Gastrocnemius medialis (tissue), 4 donors: ENCODE results near the gene SCARF1. TPM values are rescaled to one million over a fixed set of nuclear protein-coding genes. Genes with fewer than 3 reads are reported as not detected.

Experiments used
- ATAC-seq, 2 donors: fragments of 150-250 bp; one replicate each; pipeline ENCODE4 v1.9.1; 2016
- DNase-seq, 2 donors: peaks; one replicate each; pipeline ENCODE4 v3.0.0-alpha.2; 2019
- H3K27ac ChIP-seq, 4 donors: fragments of 200-600 bp; sonication (generic); 1 replicate in 1 of 4; 2 replicates in 3 of 4; pipeline ENCODE4 v1.5.1; 2016 to 2018; ENCODE audit warnings: mild to moderate bottlenecking in 2 of 4, moderate library complexity in 1 of 4
- H3K27me3 ChIP-seq, 3 donors: fragments of 200-600 bp; sonication (generic) in 2 of 3; 1 replicate in 1 of 3; 2 replicates in 2 of 3; pipeline versions ENCODE4 v1.5.1 to v1.6.0; 2016 to 2019; ENCODE audit warnings: mild to moderate bottlenecking in 1 of 3, moderate library complexity in 1 of 3
- H3K36me3 ChIP-seq, 2 donors: fragments of 200-600 bp; sonication (generic) in 1 of 2; one replicate each; pipeline ENCODE4 v1.5.1; 2017 to 2018
- H3K4me1 ChIP-seq, 2 donors: fragments of 200-600 bp; sonication (generic) in 1 of 2; one replicate each; pipeline ENCODE4 v1.5.1; 2016 to 2017; ENCODE audit warnings: mild to moderate bottlenecking in 2 of 2
- H3K4me3 ChIP-seq, 4 donors: fragments of 200-600 bp; sonication (generic) in 3 of 4; 1 replicate in 1 of 4; 2 replicates in 3 of 4; pipeline ENCODE4 v1.5.1; 2016 to 2019; ENCODE audit warnings: mild to moderate bottlenecking in 2 of 4
- H3K9me3 ChIP-seq, 3 donors: fragments of 200-600 bp; sonication (generic) in 2 of 3; 1 replicate in 1 of 3; 2 replicates in 2 of 3; pipeline ENCODE4 v1.5.1; 2016 to 2019
- POLR2A ChIP-seq, 2 donors: fragments of 450-650 bp; IDR thresholded peaks; one replicate each; pipeline ENCODE4 v1.6.1; 2017; ENCODE audit warnings: antibody characterized with exemption in 2 of 2, mild to moderate bottlenecking in 2 of 2, moderate library complexity in 2 of 2
- in situ Hi-C, 4 donors: fragments of 200-750 bp; cut with MboI; loops; one replicate each; pipeline versions ENCODE4 v1.15.0 to v1.8.0; 2017; ENCODE audit warnings: low sequenced_read_pairs in 4 of 4
- intact Hi-C: fragments of 100-400 bp; cut with DNase I; formaldehyde crosslinking; loops from one replicate; pipeline ENCODE4 v1.15.1; 2023; ENCODE audit warnings: low total_unique reads
- total RNA-seq, 4 donors: library from RNA; depleted of rRNA; stranded (reverse); fragments of >200 nt; gene quantifications; one replicate each; pipeline versions ENCODE4 v1.1.0 to v1.2.3, GENCODE V29; 2016
- TF ChIP-seq, protein P1 (sequence below), 5 experiments: fragments of 450-650 bp in 3 of 5; fragments of 200-600 bp in 2 of 5; sonication (generic) in 2 of 5; IDR thresholded peaks in 4 of 5; conservative IDR thresholded peaks in 1 of 5; 1 replicate in 4 of 5; 2 replicates in 1 of 5; pipeline ENCODE4 v1.5.1; 2016 to 2019; ENCODE audit warnings: antibody characterized with exemption in 5 of 5, mild to moderate bottlenecking in 3 of 5, moderate library complexity in 3 of 5

The SCARF1 gene
- total RNA-seq, 4 donors from 2014 or later, result 4.1 to 15.1 (median 5.7) TPM

DNA sequence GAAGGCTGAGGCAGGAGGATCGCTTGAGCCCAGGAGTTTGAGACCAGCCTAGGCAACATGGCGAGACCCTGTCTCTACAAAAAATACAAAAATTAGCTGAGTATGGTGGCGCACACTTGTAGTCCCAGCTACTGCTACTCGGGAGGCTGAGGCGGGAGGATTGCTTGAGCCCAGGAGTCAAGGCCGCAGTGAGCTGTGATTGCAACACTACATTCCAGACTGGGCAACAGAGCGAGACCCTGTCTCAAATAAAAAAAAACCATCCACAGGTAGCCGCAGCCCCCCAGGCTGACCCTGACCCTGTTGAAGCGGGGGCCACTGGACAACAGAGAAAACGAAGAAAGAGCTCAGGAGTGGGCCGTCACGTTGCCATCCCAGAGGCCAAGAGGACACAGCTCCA, 20.9 kb downstream of the SCARF1 start:
- H3K4me1 ChIP-seq, result peaks cover 21 to 30% of the 10 kb centered on the region in 2 donors
- in situ Hi-C loops (loop anchor here in 2 of 4 donors (25.0 kb wide), 1 partner anchor 362 kb away; the partner anchor contains the start of gene BHLHA9 (in 2 of the 2)), intact Hi-C loops (loop anchor here (5.0 kb wide), 2 partner anchors 257 to 357 kb away; no protein-coding TSS in a partner anchor)
- ATAC-seq (no peak), DNase-seq (no peak)
- no peaks in the 10 kb centered on the region for H3K9me3 ChIP-seq
- TF ChIP-seq, protein P1, sequence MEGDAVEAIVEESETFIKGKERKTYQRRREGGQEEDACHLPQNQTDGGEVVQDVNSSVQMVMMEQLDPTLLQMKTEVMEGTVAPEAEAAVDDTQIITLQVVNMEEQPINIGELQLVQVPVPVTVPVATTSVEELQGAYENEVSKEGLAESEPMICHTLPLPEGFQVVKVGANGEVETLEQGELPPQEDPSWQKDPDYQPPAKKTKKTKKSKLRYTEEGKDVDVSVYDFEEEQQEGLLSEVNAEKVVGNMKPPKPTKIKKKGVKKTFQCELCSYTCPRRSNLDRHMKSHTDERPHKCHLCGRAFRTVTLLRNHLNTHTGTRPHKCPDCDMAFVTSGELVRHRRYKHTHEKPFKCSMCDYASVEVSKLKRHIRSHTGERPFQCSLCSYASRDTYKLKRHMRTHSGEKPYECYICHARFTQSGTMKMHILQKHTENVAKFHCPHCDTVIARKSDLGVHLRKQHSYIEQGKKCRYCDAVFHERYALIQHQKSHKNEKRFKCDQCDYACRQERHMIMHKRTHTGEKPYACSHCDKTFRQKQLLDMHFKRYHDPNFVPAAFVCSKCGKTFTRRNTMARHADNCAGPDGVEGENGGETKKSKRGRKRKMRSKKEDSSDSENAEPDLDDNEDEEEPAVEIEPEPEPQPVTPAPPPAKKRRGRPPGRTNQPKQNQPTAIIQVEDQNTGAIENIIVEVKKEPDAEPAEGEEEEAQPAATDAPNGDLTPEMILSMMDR (IDR thresholded peaks at IDR 0.05 in 4 of 5, conservative IDR thresholded peaks at IDR 0.05 in 1 of 5), result no peak
- TF ChIP-seq POLR2A (IDR thresholded peaks at IDR 0.05), result no peak
- H3K4me3 ChIP-seq, result no peak overlapping the region
- no peak overlapping the region for H3K27ac ChIP-seq
- no peaks in the 10 kb centered on the region for H3K27me3 ChIP-seq
- peaks cover 0 to 7% of the 10 kb centered on the region in 2 donors for H3K36me3 ChIP-seq

DNA sequence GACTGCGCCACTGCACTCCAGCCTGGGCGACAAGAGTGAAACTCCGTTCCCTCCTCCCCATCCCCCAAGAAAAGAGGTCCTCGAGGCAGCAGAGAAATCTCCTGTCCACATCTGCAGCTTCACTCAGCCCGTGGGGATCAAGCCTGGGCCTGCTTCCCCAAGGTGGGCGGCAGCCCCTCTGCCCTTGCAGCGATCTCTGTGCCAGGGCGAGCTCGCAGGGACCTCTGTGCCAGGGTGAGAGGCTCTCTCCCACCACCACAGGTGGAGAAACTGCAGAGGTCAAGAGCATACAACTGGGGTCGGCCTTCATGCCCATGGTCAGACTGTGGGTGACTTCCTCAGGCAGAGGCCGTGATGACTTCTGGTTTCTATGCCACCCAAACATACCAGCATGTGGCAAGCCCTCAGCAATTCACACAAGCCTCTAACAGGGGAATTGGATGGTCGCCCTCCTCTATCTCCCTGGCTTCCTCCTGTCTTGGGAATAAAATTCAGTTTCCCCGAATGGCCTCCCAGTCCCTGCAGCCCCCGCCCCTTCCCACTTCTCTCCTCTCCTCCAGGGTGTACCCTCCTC, 22.4 kb downstream of the SCARF1 start:
- in situ Hi-C loops, result no loop called here
- TF ChIP-seq POLR2A (IDR thresholded peaks at IDR 0.05), result no peak
- TF ChIP-seq, protein P1 (IDR thresholded peaks at IDR 0.05 in 4 of 5, conservative IDR thresholded peaks at IDR 0.05 in 1 of 5), result no peak

DNA sequence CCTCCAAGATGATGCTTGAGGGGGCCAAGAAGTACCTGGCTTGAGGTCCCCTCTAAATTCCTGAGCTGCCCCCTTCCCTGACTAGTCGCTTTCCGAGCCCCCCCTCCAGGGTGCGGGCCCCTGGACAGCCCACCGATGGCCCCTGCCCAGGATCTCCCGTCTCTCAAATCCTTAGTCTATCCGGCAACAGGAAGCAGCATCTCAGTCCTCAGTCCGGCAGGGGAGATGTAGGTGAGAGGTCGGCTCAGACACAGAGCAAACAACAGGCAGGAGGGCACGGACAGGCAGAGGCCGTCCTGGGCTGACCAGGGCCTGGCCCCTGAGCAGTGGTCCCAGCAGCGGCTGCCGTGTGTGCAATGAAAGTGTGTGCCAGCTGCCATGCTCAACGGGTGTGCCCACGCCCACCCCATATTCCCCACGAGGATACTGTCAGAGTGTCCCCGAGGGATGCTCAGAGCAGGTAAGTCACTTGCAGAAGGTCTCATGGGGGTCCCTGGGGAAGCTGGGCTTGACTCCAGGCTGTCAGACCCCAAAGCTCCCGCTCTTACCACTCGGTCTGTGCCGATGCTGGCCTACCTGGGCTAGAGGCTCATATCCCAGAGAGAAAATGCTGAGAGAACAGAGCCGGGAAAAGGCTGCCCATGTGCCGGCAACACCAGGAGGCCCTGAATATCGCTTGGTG, 24.1 kb downstream of the SCARF1 start:
- in situ Hi-C loops (no loop called here), intact Hi-C loops (no loop called here)
- TF ChIP-seq, protein P1 (IDR thresholded peaks at IDR 0.05 in 4 of 5, conservative IDR thresholded peaks at IDR 0.05 in 1 of 5), result no peak
- no peak for TF ChIP-seq POLR2A (IDR thresholded peaks at IDR 0.05)
- Histone ChIP-seq H3K4me1 (peaks cover 12 to 27% of the 10 kb centered on the region in 2 donors), H3K27me3 (no peaks in the 10 kb centered on the region), H3K9me3 (no peaks in the 10 kb centered on the region), H3K36me3 (peaks cover 0 to 7% of the 10 kb centered on the region in 2 donors), H3K27ac (peak overlapping the region in 3 of 4 donors; percentile 25 to 34 (median 28)), H3K4me3 (no peak overlapping the region)
- ATAC-seq (no peak), DNase-seq (no peak)

More for the DNA sequence above, 22.4 kb downstream of the SCARF1 start:
- intact Hi-C loops, result no loop called here
- no peak for ATAC-seq
- Histone ChIP-seq H3K9me3 (no peaks in the 10 kb centered on the region), H3K27ac (no peak overlapping the region), H3K36me3 (peaks cover 0 to 7% of the 10 kb centered on the region in 2 donors), H3K27me3 (no peaks in the 10 kb centered on the region), H3K4me3 (no peak overlapping the region), H3K4me1 (peaks cover 19 to 28% of the 10 kb centered on the region in 2 donors)
- DNase-seq, result no peak

DNA sequence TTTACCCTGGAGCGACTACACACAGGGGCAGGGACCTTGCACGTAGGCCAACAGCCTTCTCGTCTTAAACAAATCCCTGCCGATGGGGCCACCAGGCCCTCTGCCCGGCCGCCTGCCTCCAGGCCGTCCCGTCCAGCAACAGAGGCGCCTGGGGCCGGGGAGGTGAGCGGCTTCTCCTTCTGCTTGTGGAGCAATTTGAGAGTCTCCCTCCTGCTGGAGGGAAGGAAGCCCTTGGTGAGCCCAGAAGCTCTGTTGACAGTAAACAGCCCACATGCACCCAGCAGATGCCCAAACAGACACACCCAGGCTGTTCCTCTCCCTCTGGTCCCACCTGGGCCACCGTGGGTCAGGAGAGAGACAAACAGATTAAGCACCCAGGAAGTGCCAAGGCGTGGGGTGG, 25.0 kb downstream of the SCARF1 start:
- peak in 1 of 2 donors; percentile 17 for ATAC-seq
- in situ Hi-C loops (no loop called here), intact Hi-C loops (no loop called here)
- TF ChIP-seq POLR2A (IDR thresholded peaks at IDR 0.05), result no peak
- TF ChIP-seq, protein P1 (IDR thresholded peaks at IDR 0.05 in 4 of 5, conservative IDR thresholded peaks at IDR 0.05 in 1 of 5), result no peak
- Histone ChIP-seq H3K27me3 (no peaks in the 10 kb centered on the region), H3K4me3 (no peak overlapping the region), H3K4me1 (peaks cover 4 to 18% of the 10 kb centered on the region in 2 donors), H3K27ac (peak overlapping the region in 2 of 4 donors; percentile 28 to 34), H3K36me3 (peaks cover 0 to 4% of the 10 kb centered on the region in 2 donors), H3K9me3 (no peaks in the 10 kb centered on the region)
- DNase-seq, result no peak
